DND-41 (cell line): ENCODE measurements around the gene OOSP2.
"Not testable (repeated sequence)": the region's sequence is repeated elsewhere in the genome, so short reads cannot be mapped to it uniquely, and the experiment has no call there.

Experiments
- ATAC-seq: fragments of 200-7000 bp; cut with Tn5 transposase; 3 replicates; pipeline ENCODE4 v1.9.1; 2021; ENCODE audit warnings: low read depth; ENCODE audit not compliant: insufficient read depth
- DNase-seq: peaks from one replicate; pipeline ENCODE4 v3.0.0-alpha.2; 2020
- H2AFZ ChIP-seq: 2 replicates; pipeline ENCODE4 v1.6.0; 2012; ENCODE audit warnings: low read depth, low read length
- H3K27ac ChIP-seq: 2 replicates; pipeline ENCODE4 v1.5.1; 2012; ENCODE audit warnings: low read length, inconsistent platforms
- H3K27me3 ChIP-seq: fragments of 200-600 bp; sonication (generic); 2 replicates; pipeline ENCODE4 v1.6.0; 2012; ENCODE audit warnings: low read length, mild to moderate bottlenecking, inconsistent platforms; ENCODE audit not compliant: insufficient read depth, poor library complexity
- H3K36me3 ChIP-seq: 2 replicates; pipeline ENCODE4 v1.5.1; 2012; ENCODE audit warnings: low read length, inconsistent platforms; ENCODE audit not compliant: insufficient read depth
- H3K4me1 ChIP-seq: 2 replicates; pipeline ENCODE4 v1.5.1; 2012; ENCODE audit warnings: mild to moderate bottlenecking, low read length; ENCODE audit not compliant: insufficient read depth
- H3K4me2 ChIP-seq: 2 replicates; pipeline ENCODE4 v1.6.0; 2012; ENCODE audit warnings: mild to moderate bottlenecking, moderate library complexity, low read length, inconsistent platforms; ENCODE audit not compliant: insufficient read depth
- H3K4me3 ChIP-seq, 2 experiments: fragments of 200-600 bp in 1 of 2; shearing (Covaris generic) in 1 of 2; 2 replicates each; pipeline ENCODE4 v1.5.1; 2012 to 2016; ENCODE audit warnings: inconsistent platforms in 2 of 2, low read length in 2 of 2, mild to moderate bottlenecking in 2 of 2, low read depth in 1 of 2, moderate library complexity in 1 of 2
- H3K79me2 ChIP-seq: 2 replicates; pipeline ENCODE4 v1.6.0; 2012; ENCODE audit warnings: low read length, inconsistent platforms; ENCODE audit not compliant: insufficient read depth
- H3K9ac ChIP-seq: 2 replicates; pipeline ENCODE4 v1.6.0; 2012; ENCODE audit warnings: low read depth, mild to moderate bottlenecking, inconsistent platforms, low read length, moderate library complexity
- H3K9me3 ChIP-seq: 2 replicates; pipeline ENCODE4 v1.5.1; 2012; ENCODE audit warnings: low read length, moderate library complexity, mild to moderate bottlenecking, inconsistent platforms; ENCODE audit not compliant: insufficient read depth, severe bottlenecking
- H4K20me1 ChIP-seq: 2 replicates; pipeline ENCODE4 v1.6.0; 2012; ENCODE audit warnings: low read length; ENCODE audit not compliant: insufficient read depth
- CTCF ChIP-seq: IDR thresholded peaks from 2 replicates; pipeline ENCODE4 v1.5.1; 2012; ENCODE audit warnings: borderline replicate concordance, low read length, moderate library complexity, mild to moderate bottlenecking; ENCODE audit not compliant: poor library complexity, severe bottlenecking; ENCODE audit errors: extremely low read depth
- EZH2 ChIP-seq: IDR thresholded peaks from 3 replicates; pipeline ENCODE4 v1.6.1; 2012; ENCODE audit warnings: borderline replicate concordance, low read depth, mild to moderate bottlenecking, moderate library complexity, low read length, inconsistent platforms; ENCODE audit not compliant: severe bottlenecking

OOSP2 gene

GRCh38 chr11:60064111-60064510 lies 23.9 kb downstream of the OOSP2 start:
- DNase-seq (no peak), ATAC-seq (no peak)
- H3K79me2 ChIP-seq: no peaks in the 10 kb centered on the region
- H3K4me2 ChIP-seq: no peak overlapping the region
- no peak overlapping the region for H3K27ac ChIP-seq
- no peak overlapping the region for H3K9ac ChIP-seq
- H3K4me3 ChIP-seq: no peak overlapping the region
- H2AFZ ChIP-seq: no peak overlapping the region
- TF ChIP-seq EZH2 (no peak), CTCF (no peak)
- no peaks in the 10 kb centered on the region for H3K9me3 ChIP-seq
- no peaks in the 10 kb centered on the region for H4K20me1 ChIP-seq
- no peaks in the 10 kb centered on the region for H3K4me1 ChIP-seq
- no peaks in the 10 kb centered on the region for H3K36me3 ChIP-seq
- no peaks in the 10 kb centered on the region for H3K27me3 ChIP-seq

- Histone ChIP-seq H3K4me1 (peaks cover 3% of the 10 kb centered on the region), H3K9me3 (no peaks in the 10 kb centered on the region), H3K36me3 (no peaks in the 10 kb centered on the region), H3K4me2 (no peak overlapping the region), H3K9ac (no peak overlapping the region), H3K4me3 (no peak overlapping the region), H2AFZ (no peak overlapping the region), H3K79me2 (no peaks in the 10 kb centered on the region), H4K20me1 (no peaks in the 10 kb centered on the region), H3K27ac (no peak overlapping the region), H3K27me3 (no peaks in the 10 kb centered on the region)
- ATAC-seq (no peak), DNase-seq (no peak)
- TF ChIP-seq CTCF (no peak), EZH2 (no peak)
These were observed 25.6 kb downstream of the OOSP2 start for GRCh38 chr11:60065801-60066200.

GRCh38 chr11:60069450-60069849 lies 29.2 kb downstream of the OOSP2 start:
- peaks cover 3% of the 10 kb centered on the region for H3K4me1 ChIP-seq
- no peaks in the 10 kb centered on the region for H3K27me3 ChIP-seq

GRCh38 chr11:60071644-60072043 lies 31.4 kb downstream of the OOSP2 start:
- not testable (repeated sequence) for H4K20me1 ChIP-seq, H3K27ac ChIP-seq, H3K4me3 ChIP-seq

More at GRCh38 chr11:60069450-60069849, 29.2 kb downstream of the OOSP2 start:
- no peaks in the 10 kb centered on the region for H4K20me1 ChIP-seq
- H3K4me2 ChIP-seq: no peak overlapping the region
- TF ChIP-seq CTCF (no peak), EZH2 (no peak)
- H3K9ac ChIP-seq: no peak overlapping the region
- no peak overlapping the region for H3K4me3 ChIP-seq
- no peak overlapping the region for H2AFZ ChIP-seq
- H3K36me3 ChIP-seq: no peaks in the 10 kb centered on the region
- no peaks in the 10 kb centered on the region for H3K9me3 ChIP-seq
- DNase-seq (no peak), ATAC-seq (no peak)
- no peak overlapping the region for H3K27ac ChIP-seq
- H3K79me2 ChIP-seq: no peaks in the 10 kb centered on the region

More at GRCh38 chr11:60071644-60072043, 31.4 kb downstream of the OOSP2 start:
- not testable (repeated sequence) for H3K9me3 ChIP-seq, ATAC-seq, DNase-seq, H3K9ac ChIP-seq, H3K4me1 ChIP-seq, H3K27me3 ChIP-seq, H3K4me2 ChIP-seq, H3K79me2 ChIP-seq, H2AFZ ChIP-seq, H3K36me3 ChIP-seq
